Neural cell (in vitro differentiated cells): ENCODE measurements around the gene DCAF7.

Source experiments
- EZH2 ChIP-seq: fragments of 200-600, 300-800 bp; shearing (Covaris generic), sonication (generic); IDR thresholded peaks from 2 replicates; pipeline ENCODE4 v1.6.1; 2014; ENCODE audit warnings: antibody characterized with exemption, low read length, borderline replicate concordance, mild to moderate bottlenecking; ENCODE audit not compliant: insufficient read depth, poor library complexity, severe bottlenecking
- TF ChIP-seq, protein P1 (sequence below): fragments of 450-650 bp; IDR thresholded peaks from 2 replicates; pipeline ENCODE4 v1.5.1; 2014; ENCODE audit warnings: antibody characterized with exemption, mild to moderate bottlenecking, moderate library complexity; ENCODE audit not compliant: poor library complexity, severe bottlenecking

DNA sequence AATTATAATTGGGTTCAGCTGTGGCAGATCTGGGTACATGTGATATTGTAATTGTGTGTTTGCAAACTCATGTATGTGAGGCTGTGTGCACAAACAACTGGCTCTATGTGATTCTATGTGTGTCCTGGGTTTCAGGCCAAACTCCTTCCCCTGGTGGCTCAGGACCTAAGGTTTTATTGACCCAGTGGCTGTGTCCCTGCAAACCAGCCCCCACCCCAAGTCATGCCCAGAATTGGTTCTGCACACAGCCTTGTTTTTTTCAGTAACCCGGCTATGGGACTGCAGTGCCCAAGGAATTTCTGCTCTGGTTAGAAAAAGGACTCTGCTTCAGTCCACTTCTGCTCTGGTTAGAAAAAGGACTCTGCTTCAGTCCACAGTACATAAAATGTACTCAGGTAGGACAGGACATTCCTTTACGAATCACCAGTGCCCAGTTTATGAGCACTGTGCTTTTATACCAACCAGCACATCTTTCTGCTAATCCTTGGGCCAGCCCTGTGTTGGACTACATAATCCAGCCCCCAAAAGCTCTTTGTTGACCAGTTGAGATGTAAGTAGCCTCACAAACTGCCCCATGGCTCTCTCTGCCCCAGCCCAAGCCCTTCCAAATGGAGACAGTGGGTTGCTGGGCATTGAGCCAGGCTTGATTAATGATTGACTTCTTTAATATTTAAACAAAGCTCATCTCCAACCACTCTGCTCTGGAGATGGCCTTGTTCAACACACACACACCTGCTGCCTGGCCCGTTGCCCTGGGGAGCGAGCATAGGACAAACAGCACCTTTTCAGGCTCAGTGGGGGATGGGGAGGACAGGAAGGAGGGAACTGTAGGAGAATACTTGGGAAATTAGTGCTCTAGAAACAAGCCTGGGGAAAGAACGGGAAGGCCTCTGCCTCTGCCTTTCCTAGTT is 30.1 kb upstream of the DCAF7 start:
- TF ChIP-seq, protein P1, sequence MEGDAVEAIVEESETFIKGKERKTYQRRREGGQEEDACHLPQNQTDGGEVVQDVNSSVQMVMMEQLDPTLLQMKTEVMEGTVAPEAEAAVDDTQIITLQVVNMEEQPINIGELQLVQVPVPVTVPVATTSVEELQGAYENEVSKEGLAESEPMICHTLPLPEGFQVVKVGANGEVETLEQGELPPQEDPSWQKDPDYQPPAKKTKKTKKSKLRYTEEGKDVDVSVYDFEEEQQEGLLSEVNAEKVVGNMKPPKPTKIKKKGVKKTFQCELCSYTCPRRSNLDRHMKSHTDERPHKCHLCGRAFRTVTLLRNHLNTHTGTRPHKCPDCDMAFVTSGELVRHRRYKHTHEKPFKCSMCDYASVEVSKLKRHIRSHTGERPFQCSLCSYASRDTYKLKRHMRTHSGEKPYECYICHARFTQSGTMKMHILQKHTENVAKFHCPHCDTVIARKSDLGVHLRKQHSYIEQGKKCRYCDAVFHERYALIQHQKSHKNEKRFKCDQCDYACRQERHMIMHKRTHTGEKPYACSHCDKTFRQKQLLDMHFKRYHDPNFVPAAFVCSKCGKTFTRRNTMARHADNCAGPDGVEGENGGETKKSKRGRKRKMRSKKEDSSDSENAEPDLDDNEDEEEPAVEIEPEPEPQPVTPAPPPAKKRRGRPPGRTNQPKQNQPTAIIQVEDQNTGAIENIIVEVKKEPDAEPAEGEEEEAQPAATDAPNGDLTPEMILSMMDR, result no peak
- TF ChIP-seq EZH2, result no peak
